H1 (cell line): ENCODE results near the gene ERC1. TPM values are rescaled to one million over a fixed set of nuclear protein-coding genes. Genes with fewer than 3 reads are reported as not detected.

ENCODE experiments used
- CTCF ChIA-PET: fragments of 300-600 bp; sonication (Branson Sonifier 250); formaldehyde crosslinking; loops from one replicate; lab custom pipeline; 2021; ENCODE audit not compliant: partially characterized antibody; lab: Charles Lee
- POLR2A ChIA-PET: fragments of 300-600 bp; sonication (Branson Sonifier 250); formaldehyde crosslinking; loops from one replicate; lab custom pipeline; 2021; ENCODE audit warnings: inconsistent platforms; ENCODE audit not compliant: partially characterized antibody; lab: Charles Lee
- DNase-seq, 2 experiments: peaks; one replicate each; pipeline versions ENCODE4 v3.0.0 to v3.0.0-alpha.2; 2010 to 2022; ENCODE audit warnings: low spot score in 2 of 2, low read depth in 1 of 2, mixed read lengths in 1 of 2
- FAIRE-seq: peaks from 2 replicates; lab custom pipeline; 2011; peaks lifted over from hg19 to GRCh38; lab: Jason Lieb, UNC
- H2AFZ ChIP-seq: 2 replicates; pipeline ENCODE4 v1.8.1; 2012; ENCODE audit warnings: low read length, inconsistent platforms
- H2AK5ac ChIP-seq: 2 replicates; pipeline ENCODE4 v1.6.1; 2013; ENCODE audit warnings: low read depth, low read length
- H2BK120ac ChIP-seq: replicated peaks from 2 replicates; pipeline ENCODE3; 2013; ENCODE audit warnings: low read depth, low read length, inconsistent platforms
- H2BK12ac ChIP-seq: 2 replicates; pipeline ENCODE4 v1.6.1; 2013; ENCODE audit warnings: low read depth, low read length
- H2BK15ac ChIP-seq: 2 replicates; pipeline ENCODE4 v1.6.1; 2013; ENCODE audit warnings: low read length
- H2BK20ac ChIP-seq: 2 replicates; pipeline ENCODE4 v1.6.1; 2013; ENCODE audit warnings: low read length
- H2BK5ac ChIP-seq: 2 replicates; pipeline ENCODE4 v1.6.1; 2013; ENCODE audit warnings: low read depth, low read length
- H3K14ac ChIP-seq: 2 replicates; pipeline ENCODE4 v1.6.1; 2013; ENCODE audit warnings: inconsistent platforms; ENCODE audit not compliant: insufficient read length
- H3K18ac ChIP-seq: 2 replicates; pipeline ENCODE4 v1.6.1; 2013; ENCODE audit warnings: low read length; ENCODE audit errors: extremely low read depth
- H3K23ac ChIP-seq: 2 replicates; pipeline ENCODE4 v1.6.1; 2013; ENCODE audit warnings: inconsistent platforms; ENCODE audit not compliant: insufficient read length
- H3K23me2 ChIP-seq: 2 replicates; pipeline ENCODE4 v1.6.1; 2013; ENCODE audit warnings: low read depth, low read length
- H3K27ac ChIP-seq: 2 replicates; pipeline ENCODE4 v1.6.1; 2011; ENCODE audit warnings: low read depth, low read length, inconsistent platforms
- H3K27me3 ChIP-seq, 4 experiments: replicated peaks in 1 of 4; 1 replicate in 1 of 4; 2 replicates in 3 of 4; pipeline versions ENCODE4 v1.6.1 to v1.8.1; 2011 to 2013; ENCODE audit warnings: low read length in 3 of 4, mild to moderate bottlenecking in 3 of 4, inconsistent platforms in 2 of 4, mixed read lengths in 2 of 4, moderate library complexity in 1 of 4; ENCODE audit not compliant: control insufficient read depth in 3 of 4, insufficient read depth in 3 of 4; ENCODE audit errors: extremely low read depth in 1 of 4
- H3K36me3 ChIP-seq, 4 experiments: 2 replicates each; pipeline versions ENCODE4 v1.6.1 to v1.8.1; 2011 to 2013; ENCODE audit warnings: mild to moderate bottlenecking in 4 of 4, low read length in 3 of 4, moderate library complexity in 2 of 4, control low read depth in 1 of 4, inconsistent platforms in 1 of 4; ENCODE audit not compliant: insufficient read depth in 4 of 4, control insufficient read depth in 2 of 4
- H3K4ac ChIP-seq: replicated peaks from 2 replicates; pipeline ENCODE3; 2013; ENCODE audit warnings: low read length, low read depth, mixed read lengths, inconsistent platforms; ENCODE audit not compliant: insufficient read length
- H3K4me1 ChIP-seq, 4 experiments: replicated peaks in 1 of 4; 1 replicate in 1 of 4; 2 replicates in 3 of 4; pipeline versions ENCODE4 v1.6.1 to v1.8.1; 2011 to 2013; ENCODE audit warnings: low read length in 3 of 4, inconsistent platforms in 2 of 4, mixed read lengths in 1 of 4; ENCODE audit not compliant: insufficient read depth in 4 of 4, control insufficient read depth in 3 of 4
- H3K4me2 ChIP-seq, 2 experiments: 2 replicates each; pipeline versions ENCODE4 v1.6.1 to v1.8.1; 2011 to 2013; ENCODE audit warnings: low read depth in 2 of 2, low read length in 2 of 2, control low read depth in 1 of 2, inconsistent platforms in 1 of 2, mild to moderate bottlenecking in 1 of 2; ENCODE audit not compliant: insufficient read depth in 1 of 2
- H3K4me3 ChIP-seq, 4 experiments: fragments of 200-600, 300-600 bp in 1 of 4; sonication (generic), shearing (Covaris generic), sonication (Bioruptor Twin) in 1 of 4; 2 replicates each; pipeline versions ENCODE4 v1.5.1 to v1.8.1; 2011 to 2016; ENCODE audit warnings: low read length in 4 of 4, low read depth in 3 of 4, control low read depth in 2 of 4, inconsistent platforms in 2 of 4, mild to moderate bottlenecking in 2 of 4, mixed read lengths in 1 of 4, moderate library complexity in 1 of 4; ENCODE audit not compliant: insufficient read depth in 2 of 4; ENCODE audit errors: extremely low read depth in 1 of 4
- H3K56ac ChIP-seq: replicated peaks from 2 replicates; pipeline ENCODE3; 2013; ENCODE audit warnings: low read depth, mild to moderate bottlenecking, mixed read lengths, low read length, inconsistent platforms; ENCODE audit not compliant: insufficient read length
- H3K79me1 ChIP-seq: 2 replicates; pipeline ENCODE4 v1.6.1; 2013; ENCODE audit warnings: low read depth, low read length, control low read depth
- H3K79me2 ChIP-seq, 2 experiments: 2 replicates each; pipeline versions ENCODE4 v1.6.1 to v1.8.1; 2012 to 2013; ENCODE audit warnings: low read length in 2 of 2, mild to moderate bottlenecking in 2 of 2, inconsistent platforms in 1 of 2; ENCODE audit not compliant: insufficient read depth in 2 of 2, control insufficient read depth in 1 of 2
- H3K9ac ChIP-seq, 4 experiments: replicated peaks in 1 of 4; 1 replicate in 1 of 4; 2 replicates in 3 of 4; pipeline versions ENCODE4 v1.6.1 to v1.8.1; 2011 to 2013; ENCODE audit warnings: low read depth in 3 of 4, low read length in 3 of 4, control low read depth in 2 of 4, mild to moderate bottlenecking in 2 of 4, moderate library complexity in 2 of 4, inconsistent platforms in 1 of 4; ENCODE audit errors: extremely low read depth in 1 of 4
- H3K9me3 ChIP-seq, 2 experiments: 2 replicates each; pipeline versions ENCODE4 v1.6.1 to v1.8.1; 2012 to 2013; ENCODE audit warnings: mild to moderate bottlenecking in 2 of 2, moderate library complexity in 2 of 2, control low read depth in 1 of 2, inconsistent platforms in 1 of 2, low read depth in 1 of 2, low read length in 1 of 2, mixed read lengths in 1 of 2; ENCODE audit not compliant: insufficient read depth in 2 of 2
- H4K20me1 ChIP-seq, 2 experiments: replicated peaks in 1 of 2; 2 replicates each; pipeline versions ENCODE3 to v1.8.1; 2011 to 2013; ENCODE audit warnings: inconsistent platforms in 2 of 2, low read length in 2 of 2, mild to moderate bottlenecking in 1 of 2; ENCODE audit not compliant: insufficient read depth in 2 of 2, control insufficient read depth in 1 of 2
- H4K5ac ChIP-seq: 2 replicates; pipeline ENCODE4 v1.6.1; 2013; ENCODE audit warnings: low read length, low read depth, mixed read lengths, inconsistent platforms; ENCODE audit not compliant: insufficient read length
- H4K8ac ChIP-seq: 2 replicates; pipeline ENCODE4 v1.8.0; 2013; ENCODE audit warnings: mild to moderate bottlenecking, moderate library complexity, low read length, inconsistent platforms; ENCODE audit not compliant: insufficient read depth; ENCODE audit errors: extremely low read depth
- H4K91ac ChIP-seq: replicated peaks from 2 replicates; pipeline ENCODE3; 2013; ENCODE audit warnings: low read length, mixed read lengths, inconsistent platforms; ENCODE audit not compliant: insufficient read length
- PHF8 ChIP-seq: fragments of 200-600 bp; sonication (generic); conservative IDR thresholded peaks from 2 replicates; pipeline ENCODE4 v1.7.1; 2012; ENCODE audit warnings: low read depth, mild to moderate bottlenecking, inconsistent platforms, low read length, moderate library complexity
- POLR2A ChIP-seq, 2 experiments: IDR thresholded peaks; 1 replicate in 1 of 2; 2 replicates in 1 of 2; pipeline ENCODE4 v1.6.1; 2011; ENCODE audit warnings: low read depth in 2 of 2, low read length in 2 of 2, mild to moderate bottlenecking in 2 of 2; ENCODE audit errors: control extremely low read depth in 1 of 2
- WGBS, 2 experiments: shearing (Covaris generic) in 1 of 2; methylation state at CpG; one replicate each; pipeline versions ENCODE4 v1.1.6 to v1.1.7; 2013 to 2015; ENCODE audit warnings: low lambda C conversion rate in 2 of 2, mixed read lengths in 2 of 2, inconsistent platforms in 1 of 2, low coverage in 1 of 2, missing lambda C conversion rate in 1 of 2; ENCODE audit not compliant: insufficient replicate concordance in 2 of 2, insufficient coverage in 1 of 2, insufficient read length in 1 of 2; ENCODE audit errors: extremely low coverage in 1 of 2, missing lambda C conversion rate in 1 of 2; 5-methylcytosine and 5-hydroxymethylcytosine counted together
- polyA plus RNA-seq, 7 experiments: library from polyadenylated mRNA; depleted of rRNA in 3 of 7; stranded (reverse) in 5 of 7; unstranded in 2 of 7; fragments of >200 nt in 5 of 7; fragments of 200-250 nt in 2 of 7; gene quantifications; 1 replicate in 5 of 7; 2 replicates in 1 of 7; 4 replicates in 1 of 7; pipeline versions ENCODE4 v1.2.1 to v1.2.3, GENCODE V29; 2011 to 2013; ENCODE audit warnings: missing spikeins in 2 of 7, mixed read lengths in 2 of 7
- total RNA-seq: library from RNA; stranded (reverse); fragmentation: NEBNext Ultra II Directional; extraction: Animal tissue kit (Norgen Biotek cat#: 25700); gene quantifications from 2 replicates; pipeline ENCODE4 v1.2.1, GENCODE V29; 2021

Gene ERC1
- total and polyA plus RNA-seq, 2 of the 8 experiments (the other 6 are each of a cell fraction or from before 2014, with no cell fraction given), result 7.8 to 45.7 TPM

DNA sequence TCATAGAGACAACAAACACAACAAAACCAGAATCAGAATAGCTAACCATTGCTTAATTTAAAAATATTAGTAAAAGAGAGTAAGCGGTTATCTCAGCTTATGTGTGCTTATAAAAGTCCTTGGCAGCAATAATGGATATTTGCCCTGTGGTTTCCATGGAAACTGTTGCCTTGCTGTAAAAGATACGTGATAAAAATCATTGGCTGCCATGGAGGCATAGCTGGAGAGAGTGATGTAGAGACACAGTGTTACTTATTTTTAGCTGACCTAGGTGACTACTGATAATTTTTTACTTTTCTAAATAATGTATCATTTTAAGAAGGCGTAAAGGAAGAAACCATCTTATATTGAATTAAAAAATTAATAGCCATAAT lies 92.9 kb downstream of the ERC1 start:
- Histone ChIP-seq H3K9me3 (no peaks in the 10 kb centered on the region), H2AK5ac (no peak overlapping the region), H3K18ac (no peak overlapping the region), H2BK120ac (no peak overlapping the region), H3K56ac (no peak overlapping the region), H4K20me1 (peaks cover 0 to 1% of the 10 kb centered on the region in 2 experiments), H3K4me1 (peaks cover 0 to 6% (median 2%) of the 10 kb centered on the region in 4 experiments; a peak in 3 of 7 replicates), H2BK12ac (no peak overlapping the region), H2BK5ac (no peak overlapping the region), H3K14ac (no peak overlapping the region), H3K23me2 (no peaks in the 10 kb centered on the region), H3K4me2 (no peak overlapping the region), H3K4ac (no peak overlapping the region), H3K27me3 (no peaks in the 10 kb centered on the region), H2BK20ac (no peak overlapping the region), H3K4me3 (no peak overlapping the region), H2AFZ (no peak overlapping the region), H3K79me1 (no peaks in the 10 kb centered on the region), H3K23ac (no peak overlapping the region), H4K5ac (no peak overlapping the region), H2BK15ac (no peak overlapping the region), H3K27ac (no peak overlapping the region), H4K91ac (no peak overlapping the region), H4K8ac (no peak overlapping the region), H3K79me2 (peaks cover 0 to 4% of the 10 kb centered on the region in 2 experiments; a peak in 1 of 4 replicates), H3K36me3 (no peaks in the 10 kb centered on the region), H3K9ac (no peak overlapping the region)
- ChIA-PET POLR2A (no interaction called here), CTCF (interaction anchor here (0.5 to 2.5 kb wide), 2 partner anchors 9 to 129 kb away, joined by 4 to 14 read pairs; no protein-coding TSS in a partner anchor)
- no peak for TF ChIP-seq POLR2A (IDR thresholded peaks at IDR 0.05; ENCODE audit: control extremely low read depth in 1 of 2, low read depth in 2 of 2, low read length in 2 of 2)
- no peak for TF ChIP-seq PHF8
- DNase-seq, result no peak
- FAIRE-seq, result no peak
- 86% methylated on average over 3 of the region's 3 CpGs; no CpG with 5 or more reads in 1 of the 2 experiments for WGBS, 2 experiments
